Limb (tissue), 2 donors: ENCODE data around the gene BLOC1S5.
"Not testable (repeated sequence)": the region's sequence is repeated elsewhere in the genome, so short reads cannot be mapped to it uniquely, and the experiment has no call there.

Source experiments
- DNase-seq, 2 donors: peaks; one replicate each; pipeline ENCODE4 v3.0.0-alpha.2; 2016; ENCODE audit errors: extremely low spot score in 2 of 2

BLOC1S5 gene

DNA sequence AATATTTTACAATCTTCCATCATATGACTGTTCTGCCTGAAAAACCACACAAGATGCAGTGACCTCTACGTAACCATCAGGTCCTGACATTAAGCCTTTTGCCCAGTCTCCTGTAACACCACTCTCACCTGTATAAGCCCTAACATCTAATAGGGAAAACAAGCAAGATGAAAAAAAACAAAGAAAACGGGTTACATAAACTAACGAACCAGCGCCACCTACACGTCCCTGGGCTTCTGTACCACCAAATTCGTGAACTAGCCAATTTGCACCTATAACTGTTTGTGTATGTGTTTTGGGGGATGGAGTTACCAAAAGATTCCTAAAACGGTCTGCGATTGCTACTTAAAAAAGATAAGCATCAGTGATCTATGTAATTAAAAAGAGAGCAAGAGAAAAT is 70.2 kb downstream of the BLOC1S5 start:
- no peak for DNase-seq

DNA sequence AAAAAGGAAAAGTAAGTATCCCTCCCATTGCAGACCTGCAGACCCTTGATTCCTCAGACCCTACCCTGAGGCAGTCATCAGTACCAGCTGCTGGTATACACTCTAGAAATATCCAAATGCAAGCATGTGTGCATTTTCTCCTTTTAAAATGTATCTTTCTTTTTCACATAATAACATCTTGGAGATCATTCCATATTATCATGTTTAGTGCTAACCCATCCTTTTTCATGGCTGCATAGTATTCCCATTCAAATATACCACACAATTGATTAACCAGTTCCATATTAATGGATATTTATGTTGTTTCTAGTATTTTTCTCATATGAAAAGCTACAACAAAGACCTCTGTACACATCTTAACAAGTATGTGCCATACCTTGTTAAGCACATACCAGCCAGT is 70.8 kb downstream of the BLOC1S5 start:
- DNase-seq, result no peak

DNA sequence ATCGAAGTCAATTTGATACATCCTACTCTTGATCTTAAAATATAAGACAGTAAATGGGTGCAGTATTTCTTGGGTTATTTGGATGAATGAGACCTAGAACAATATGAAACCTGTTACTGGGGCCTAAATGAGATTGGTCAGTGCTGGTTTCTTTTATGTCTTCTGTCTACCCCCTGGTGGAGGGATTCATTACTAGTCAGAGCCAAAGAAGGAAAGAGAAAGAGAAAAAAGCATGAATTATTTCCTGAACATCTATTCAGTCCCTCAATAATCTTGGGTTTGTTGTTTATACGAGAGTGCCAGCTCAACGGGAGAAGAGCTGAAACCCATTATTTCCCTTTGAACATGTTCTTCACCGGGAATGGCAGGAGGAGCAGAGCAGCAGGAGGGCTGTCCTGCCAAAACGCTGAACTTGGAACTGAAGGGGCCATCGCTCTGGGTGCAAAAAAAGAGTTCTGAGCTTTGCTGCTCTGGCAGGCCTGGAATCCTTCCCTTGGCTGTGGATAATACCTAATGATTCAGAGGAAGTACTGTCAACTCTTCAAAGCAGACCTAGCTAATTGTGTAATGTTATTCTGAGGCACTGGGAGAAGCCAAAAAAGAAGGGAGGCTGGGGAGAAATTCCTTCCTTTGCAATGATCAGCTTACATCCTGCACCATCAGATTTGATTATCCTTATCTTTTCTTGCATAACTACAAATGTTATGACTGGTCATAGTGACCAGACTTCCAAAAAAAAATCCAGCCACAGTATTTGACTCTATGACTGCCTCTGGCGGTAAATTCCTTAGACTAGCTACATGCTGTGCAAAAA is 72.0 kb downstream of the BLOC1S5 start:
- DNase-seq, result no peak

DNA sequence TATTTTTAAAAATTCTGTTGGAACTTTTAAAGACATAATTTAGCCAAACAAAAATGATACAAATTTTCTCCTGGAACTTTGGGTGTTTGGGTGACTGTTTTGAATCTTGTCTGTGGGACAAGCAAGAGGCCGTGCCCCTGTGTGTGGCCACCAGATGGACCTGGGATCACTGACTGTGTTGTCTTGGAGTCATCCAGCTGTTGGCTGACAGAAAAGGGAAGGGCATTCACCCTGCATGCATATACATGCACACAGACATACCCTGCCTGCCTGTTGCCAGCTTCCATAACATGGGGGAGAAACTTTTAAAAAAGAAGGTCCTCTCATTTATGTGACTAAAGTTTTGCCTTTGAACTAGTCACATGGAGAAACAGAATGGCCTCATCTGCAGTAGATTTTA is 72.7 kb downstream of the BLOC1S5 start:
- DNase-seq, result no peak

DNA sequence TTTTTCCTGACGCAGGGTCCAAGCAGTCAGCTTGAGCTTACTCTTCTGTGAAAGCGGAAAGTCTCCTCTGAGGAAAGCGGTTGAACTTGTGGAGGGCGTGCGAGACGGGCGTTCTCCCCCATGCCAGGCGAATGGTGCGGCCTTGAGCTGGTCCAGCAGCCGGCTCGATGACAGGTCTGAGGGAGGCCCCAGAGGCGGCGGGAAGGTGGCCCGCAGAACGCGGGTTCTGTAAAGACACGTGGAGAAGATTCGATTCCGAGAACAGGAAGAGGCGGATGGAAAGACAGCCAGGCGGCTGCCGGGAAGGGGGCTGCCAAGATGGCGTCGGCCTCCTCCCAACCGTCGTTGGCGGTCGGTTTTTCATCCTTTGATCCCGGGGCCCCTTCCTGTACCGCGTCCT is 78.0 kb downstream of the BLOC1S5 start:
- no peak for DNase-seq

DNA sequence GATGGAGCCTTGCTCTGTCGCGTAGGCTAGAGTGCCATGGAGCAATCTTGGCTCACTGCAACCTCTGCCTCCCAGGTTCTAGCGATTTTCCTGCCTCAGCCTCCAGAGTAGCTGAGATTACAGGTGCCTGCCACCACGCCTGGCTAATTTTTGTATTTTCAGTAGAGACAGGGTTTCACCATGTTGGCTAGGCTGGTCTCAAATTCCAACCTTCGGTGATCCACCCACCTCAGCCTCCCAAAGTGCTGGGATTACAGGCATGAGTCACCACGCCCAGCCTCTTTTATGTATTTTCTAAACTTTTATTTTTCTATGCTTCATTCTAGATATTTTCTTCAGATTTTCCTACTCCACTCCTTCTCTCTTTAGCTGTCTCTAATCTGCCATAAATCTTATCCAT is 80.2 kb downstream of the BLOC1S5 start:
- DNase-seq, result not testable (repeated sequence)

DNA sequence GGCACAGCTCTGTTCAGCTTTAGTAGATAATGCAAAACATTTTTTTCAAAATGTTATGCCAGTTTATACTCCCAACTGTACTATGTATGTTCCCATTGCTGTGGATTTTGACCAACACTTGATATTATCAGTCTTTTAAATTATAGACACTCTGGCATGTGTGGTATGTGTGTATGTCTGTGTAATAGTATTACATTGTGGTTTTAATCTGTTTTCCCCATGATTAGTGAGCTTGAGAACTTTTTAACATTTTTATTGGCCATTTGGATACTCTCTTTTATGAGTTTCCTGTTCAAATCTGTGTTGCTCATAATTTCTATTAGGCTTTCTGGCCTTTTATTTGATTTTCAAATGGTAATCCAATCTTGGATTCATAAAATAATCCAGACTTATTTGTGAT is 84.4 kb downstream of the BLOC1S5 start:
- no peak for DNase-seq

DNA sequence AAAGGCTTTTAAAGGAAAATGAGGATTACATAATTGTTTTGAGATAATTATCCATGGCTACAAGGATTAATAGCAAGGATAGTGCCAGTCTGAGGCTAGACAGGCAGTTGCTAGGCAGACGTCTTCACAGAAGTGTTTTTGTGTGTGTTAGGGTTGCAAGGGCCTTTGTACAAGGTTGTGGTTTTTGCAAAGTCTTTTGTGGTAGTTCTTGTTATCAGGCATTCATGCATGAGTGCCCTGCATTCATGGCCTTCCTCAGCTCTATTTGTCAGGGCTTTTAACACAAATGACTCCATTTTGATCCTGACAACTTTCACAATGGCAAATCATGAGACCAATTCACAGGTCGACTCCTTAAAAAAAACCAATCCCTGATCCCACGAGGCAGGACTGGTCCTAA is 85.5 kb downstream of the BLOC1S5 start:
- no peak for DNase-seq

DNA sequence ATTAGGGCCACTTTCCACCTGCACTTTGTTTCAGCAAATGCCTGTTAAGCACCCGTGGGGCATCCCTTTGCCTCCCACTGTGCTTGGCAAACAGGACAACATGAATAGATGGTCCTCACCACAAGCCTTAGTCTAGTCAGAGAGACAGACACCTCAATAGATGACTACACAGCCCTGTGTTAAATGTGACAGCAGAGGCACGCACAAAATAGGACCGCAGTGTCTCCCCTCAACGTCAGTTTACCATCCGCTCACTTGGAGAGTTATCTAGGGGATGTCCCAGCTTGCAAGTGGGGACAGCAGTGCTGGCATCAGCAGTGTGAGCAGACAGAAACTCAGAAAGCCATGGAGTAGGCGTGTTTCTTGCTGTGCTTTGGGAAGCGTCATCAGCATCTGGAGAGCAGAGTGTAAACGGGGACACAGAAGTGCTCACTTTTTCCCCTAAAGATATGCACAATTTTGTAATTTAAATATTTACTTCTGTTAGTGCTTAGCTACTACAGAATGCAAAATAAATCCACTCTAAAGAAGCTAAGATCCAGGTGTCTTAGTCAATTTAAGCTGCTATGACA is 87.6 kb downstream of the BLOC1S5 start:
- no peak for DNase-seq

DNA sequence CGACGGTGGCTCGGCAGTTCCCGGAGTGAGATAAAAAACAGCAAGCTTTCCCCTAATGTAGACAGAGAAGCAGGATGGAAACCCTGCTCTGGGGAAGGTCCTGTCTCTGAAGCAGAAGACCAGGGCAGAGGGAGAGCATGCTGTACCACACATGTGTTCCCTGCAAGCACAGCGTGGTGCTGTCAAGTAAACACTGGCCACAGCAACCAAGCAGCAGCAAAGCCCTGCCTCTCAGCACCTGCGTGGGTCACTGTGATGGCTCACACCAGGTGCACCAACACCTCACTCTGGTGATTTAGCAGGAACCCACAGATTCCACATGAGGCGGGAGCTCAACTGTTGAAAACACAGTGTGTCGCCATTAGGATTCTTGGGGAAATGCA is 88.4 kb downstream of the BLOC1S5 start:
- no peak for DNase-seq

DNA sequence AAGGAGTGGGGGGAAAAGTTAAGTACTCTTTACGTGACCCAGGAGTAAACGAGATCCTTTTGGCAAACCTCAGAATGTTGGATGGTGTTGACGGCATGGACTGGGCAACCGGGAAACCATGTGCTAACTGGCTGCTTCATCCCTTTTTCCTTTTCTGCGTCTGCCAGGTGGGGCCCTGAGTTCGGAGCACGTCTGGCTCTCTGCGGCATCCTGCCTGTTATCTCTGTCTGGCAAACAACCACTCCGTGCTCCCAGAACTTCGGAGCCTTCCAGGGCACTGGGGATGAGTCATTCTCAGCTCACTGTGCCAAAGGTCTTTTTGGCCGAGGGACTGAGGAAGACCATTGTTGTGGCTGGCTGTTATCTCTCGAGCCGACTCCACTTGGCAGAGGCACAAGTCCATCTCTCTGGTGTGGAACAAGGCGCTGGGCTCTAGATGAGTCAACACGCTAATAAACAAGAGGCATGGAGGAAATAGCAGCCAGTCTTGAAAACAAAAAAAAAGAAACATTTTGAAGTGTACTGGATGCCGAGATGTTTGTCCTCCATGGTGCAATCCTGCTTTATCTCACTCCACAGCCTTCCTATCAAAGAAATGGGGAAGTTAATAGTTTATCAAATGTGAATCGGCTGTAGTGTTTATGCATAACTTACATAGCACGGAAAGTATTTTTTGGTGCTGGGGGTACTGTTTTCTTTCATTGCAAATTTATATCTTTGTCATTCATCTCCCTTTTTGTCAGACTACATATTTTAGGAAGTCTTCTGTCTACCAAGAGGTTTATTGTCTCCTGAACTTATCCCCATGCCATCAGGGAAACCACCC is 89.0 kb downstream of the BLOC1S5 start:
- no peak for DNase-seq

DNA sequence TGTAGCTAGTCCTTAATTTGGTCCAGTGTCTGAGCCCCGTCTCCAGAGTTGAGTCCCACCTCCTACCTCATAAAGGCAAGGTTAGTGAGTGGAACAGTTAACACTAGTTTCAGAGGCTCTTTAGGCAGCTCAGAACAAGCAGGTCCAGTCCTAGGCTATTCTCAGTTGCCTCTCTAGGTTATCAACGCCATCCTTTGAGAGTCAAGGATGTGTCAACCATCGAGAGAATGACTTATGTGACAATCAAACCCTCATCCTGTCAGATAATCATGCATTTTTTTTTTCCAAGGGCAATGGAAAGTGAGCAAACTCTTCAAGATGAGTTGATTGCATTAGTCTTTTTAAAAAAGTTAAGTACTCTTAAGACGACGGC is 89.6 kb downstream of the BLOC1S5 start:
- no peak for DNase-seq

DNA sequence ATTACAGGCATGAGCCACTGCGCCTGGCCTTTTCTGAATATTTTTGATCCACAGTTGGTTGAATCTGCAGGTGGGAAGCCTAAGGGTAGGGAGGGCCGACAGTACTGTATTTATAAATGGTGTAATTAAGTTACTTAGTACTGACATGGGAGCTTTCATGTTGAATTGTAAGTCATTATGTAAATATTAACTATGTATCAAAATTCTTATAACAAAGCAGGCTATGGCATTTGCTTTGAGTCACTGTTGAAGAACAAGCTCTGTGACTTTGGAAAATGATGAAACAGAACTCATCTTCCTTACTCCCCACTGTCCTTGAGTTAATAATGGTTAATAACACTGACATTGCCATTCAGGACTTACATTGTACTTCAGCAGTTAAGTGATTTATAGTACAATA is 90.6 kb downstream of the BLOC1S5 start:
- no peak for DNase-seq

DNA sequence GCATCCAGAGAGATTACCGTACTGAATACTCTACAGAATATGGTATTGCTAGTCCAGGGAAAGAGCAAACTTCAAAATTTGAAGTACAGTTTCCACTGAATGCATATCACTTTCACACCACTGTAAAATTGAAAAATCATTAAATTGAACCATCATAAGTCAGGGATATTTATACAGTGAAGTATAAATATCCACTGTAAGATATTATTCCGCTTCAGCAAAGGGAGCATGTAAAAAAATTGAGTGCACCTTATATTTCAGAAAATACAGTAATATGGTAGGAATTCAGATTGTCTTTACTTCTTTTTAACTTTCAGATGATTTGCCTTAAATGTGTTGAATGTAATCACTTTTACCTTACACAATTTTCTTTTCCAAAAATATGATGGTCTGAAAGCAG is 92.7 kb downstream of the BLOC1S5 start:
- DNase-seq, result no peak

DNA sequence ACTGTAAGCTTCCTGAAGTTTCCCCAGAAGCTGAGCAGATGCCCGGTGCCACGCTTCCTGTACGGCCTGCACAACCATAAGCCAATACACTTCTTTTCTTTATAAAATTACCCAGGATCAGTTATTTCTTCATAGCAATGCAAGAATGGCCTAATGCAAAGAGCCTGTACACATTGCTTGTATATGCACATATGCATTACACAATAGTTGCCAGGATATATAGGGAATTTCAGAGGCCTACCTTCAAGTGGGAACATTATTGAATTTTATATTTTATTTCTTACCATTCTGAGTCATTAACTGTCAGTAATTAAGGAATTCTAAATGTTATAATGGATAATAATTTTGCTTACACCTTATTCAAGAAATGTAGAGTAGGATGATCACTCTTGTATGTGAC is 93.6 kb downstream of the BLOC1S5 start:
- no peak for DNase-seq
